Measurements from ENCODE around the gene NAV2.

Gene NAV2

GRCh38 chr11:20105427-20105826 is 392.8 kb downstream of the NAV2 start:
- Histone ChIP-seq H3K9me3 (ENCODE audit: control insufficient read depth, insufficient read depth, low read length) (no peaks in the 10 kb centered on the region), H3K4me1 (ENCODE audit: control insufficient read depth, insufficient read depth, low read length) (no peaks in the 10 kb centered on the region), H3K27ac (ENCODE audit: low read depth, low read length) (no peak overlapping the region), H3K9ac (ENCODE audit: low read depth, low read length) (no peak overlapping the region), H3K27me3 (ENCODE audit: control insufficient read depth, insufficient read depth, low read length) (no peaks in the 10 kb centered on the region), H3K36me3 (ENCODE audit: control insufficient read depth, insufficient read depth, low read length) (peaks cover 83% of the 10 kb centered on the region), H3K4me3 (ENCODE audit: low read depth, low read length) (no peak overlapping the region)

- Histone ChIP-seq H3K9me3 (ENCODE audit: control insufficient read depth, insufficient read depth, low read length) (no peaks in the 10 kb centered on the region), H3K9ac (ENCODE audit: low read depth, low read length) (no peak overlapping the region), H3K4me1 (ENCODE audit: control insufficient read depth, insufficient read depth, low read length) (no peaks in the 10 kb centered on the region), H3K27ac (ENCODE audit: low read depth, low read length) (no peak overlapping the region), H3K36me3 (ENCODE audit: control insufficient read depth, insufficient read depth, low read length) (peaks cover 77% of the 10 kb centered on the region), H3K27me3 (ENCODE audit: control insufficient read depth, insufficient read depth, low read length) (no peaks in the 10 kb centered on the region), H3K4me3 (ENCODE audit: low read depth, low read length) (no peak overlapping the region)
These were observed 397.3 kb downstream of the NAV2 start for GRCh38 chr11:20109731-20110445.

DNA sequence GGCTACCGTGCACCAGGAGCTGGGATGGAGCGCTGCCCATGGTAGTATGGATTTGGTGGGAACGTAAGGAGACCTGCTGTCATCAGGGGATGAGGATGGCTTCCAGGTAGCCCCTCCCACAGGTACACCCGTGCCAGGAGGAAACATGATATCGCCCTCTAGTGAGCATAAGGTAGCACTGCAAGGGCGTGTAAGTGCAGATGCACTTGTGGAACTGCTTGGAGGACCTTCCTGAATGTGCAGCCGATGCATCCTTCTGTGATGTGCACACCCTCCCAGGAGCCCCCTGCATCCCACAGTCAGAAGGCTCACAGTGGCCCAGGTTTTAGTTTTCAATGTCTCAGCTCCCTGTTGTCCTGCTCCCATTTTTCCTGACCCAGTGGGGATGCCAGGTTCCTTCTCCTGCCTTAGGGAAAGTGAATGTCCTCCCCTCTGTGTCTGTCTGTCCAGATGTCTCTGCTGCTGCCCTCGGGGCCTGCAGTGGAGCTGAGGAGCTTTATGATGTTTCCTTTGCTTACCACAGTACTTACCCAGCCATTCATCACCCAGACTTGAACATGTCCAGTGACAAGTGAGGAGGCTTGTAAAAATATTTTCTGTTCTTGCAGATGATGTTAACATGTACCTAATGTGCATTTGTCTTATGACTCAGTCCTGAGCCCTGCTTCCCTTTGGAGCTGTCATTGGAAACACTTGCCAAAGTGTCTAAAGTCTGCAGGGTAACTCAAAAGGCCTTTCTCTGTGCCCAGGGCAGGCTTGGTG is 398.5 kb downstream of the NAV2 start:
- Histone ChIP-seq H3K4me1 (ENCODE audit: control insufficient read depth, insufficient read depth, low read length) (no peaks in the 10 kb centered on the region), H3K9ac (ENCODE audit: low read depth, low read length) (no peak overlapping the region), H3K27ac (ENCODE audit: low read depth, low read length) (no peak overlapping the region), H3K27me3 (ENCODE audit: control insufficient read depth, insufficient read depth, low read length) (no peaks in the 10 kb centered on the region), H3K4me3 (ENCODE audit: low read depth, low read length) (no peak overlapping the region), H3K9me3 (ENCODE audit: control insufficient read depth, insufficient read depth, low read length) (no peaks in the 10 kb centered on the region), H3K36me3 (ENCODE audit: control insufficient read depth, insufficient read depth, low read length) (peaks cover 74% of the 10 kb centered on the region)

- Histone ChIP-seq H3K27me3 (ENCODE audit: control insufficient read depth, insufficient read depth, low read length) (no peaks in the 10 kb centered on the region), H3K4me1 (ENCODE audit: control insufficient read depth, insufficient read depth, low read length) (no peaks in the 10 kb centered on the region), H3K9me3 (ENCODE audit: control insufficient read depth, insufficient read depth, low read length) (no peaks in the 10 kb centered on the region), H3K9ac (ENCODE audit: low read depth, low read length) (no peak overlapping the region), H3K4me3 (ENCODE audit: low read depth, low read length) (no peak overlapping the region), H3K27ac (ENCODE audit: low read depth, low read length) (no peak overlapping the region), H3K36me3 (ENCODE audit: control insufficient read depth, insufficient read depth, low read length) (peaks cover 82% of the 10 kb centered on the region)
These were observed 399.2 kb downstream of the NAV2 start for GRCh38 chr11:20111871-20112270.

DNA sequence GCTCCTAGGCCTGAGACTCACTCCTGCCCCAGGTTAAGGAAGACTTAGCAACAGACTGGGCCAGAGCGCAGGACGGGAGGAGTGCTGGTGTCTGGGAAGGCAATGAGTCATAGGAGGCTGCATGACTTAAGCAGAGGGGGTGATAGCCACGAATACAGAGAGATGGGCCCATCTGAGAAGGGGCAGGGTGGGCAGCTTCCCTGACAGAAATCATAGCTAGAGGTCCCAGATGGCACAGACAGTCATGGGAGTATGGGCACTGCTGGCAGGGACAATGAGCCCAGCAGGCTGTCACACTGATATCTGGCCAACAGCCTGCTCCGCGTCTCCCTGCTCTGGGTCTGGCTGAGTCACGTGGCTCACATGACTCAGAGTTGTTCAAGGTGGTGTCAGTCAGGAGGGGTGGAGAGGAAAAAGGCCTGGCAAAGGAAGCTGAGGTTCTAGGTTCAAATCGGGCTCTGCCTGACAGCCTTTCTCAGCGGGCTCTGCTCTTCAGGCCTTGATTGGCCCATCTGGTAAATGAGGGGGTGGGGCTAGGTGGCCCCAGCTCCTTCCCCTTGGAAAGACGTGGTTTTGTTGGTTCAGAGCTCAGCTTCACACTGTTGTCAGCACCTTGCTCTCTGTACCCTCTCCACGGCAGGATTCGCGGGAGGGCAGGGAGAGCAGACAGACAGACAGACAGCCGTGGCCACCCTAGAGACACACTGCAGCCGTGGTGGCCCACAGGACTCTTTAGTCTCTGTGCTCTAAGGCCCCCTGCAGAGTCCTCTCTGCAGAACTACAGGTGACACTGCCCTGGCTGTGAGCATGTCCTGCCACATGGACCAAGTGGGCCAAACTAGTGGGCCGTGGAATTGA is 399.9 kb downstream of the NAV2 start:
- H3K4me1 ChIP-seq (ENCODE audit: control insufficient read depth, insufficient read depth, low read length), result no peaks in the 10 kb centered on the region
- peak overlapping the region; percentile 16 for H3K27ac ChIP-seq (ENCODE audit: low read depth, low read length)
- no peak overlapping the region for H3K9ac ChIP-seq (ENCODE audit: low read depth, low read length)
- no peaks in the 10 kb centered on the region for H3K27me3 ChIP-seq (ENCODE audit: control insufficient read depth, insufficient read depth, low read length)
- no peaks in the 10 kb centered on the region for H3K9me3 ChIP-seq (ENCODE audit: control insufficient read depth, insufficient read depth, low read length)
- H3K4me3 ChIP-seq (ENCODE audit: low read depth, low read length), result no peak overlapping the region
- peaks cover 84% of the 10 kb centered on the region for H3K36me3 ChIP-seq (ENCODE audit: control insufficient read depth, insufficient read depth, low read length)

DNA sequence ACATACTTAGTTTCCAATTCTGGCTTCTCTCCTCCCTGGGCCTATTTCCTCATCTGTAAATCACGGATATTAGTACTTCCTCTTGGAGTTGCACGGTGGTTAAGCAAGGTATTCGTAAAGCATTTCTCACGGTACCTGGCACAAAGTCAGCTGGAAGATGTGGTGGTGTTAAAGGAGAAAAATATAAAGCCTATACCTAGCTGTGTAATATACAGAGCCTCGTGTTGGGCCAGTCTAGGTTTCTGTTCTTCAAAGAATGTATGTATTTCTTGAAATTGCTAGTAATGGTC is 400.5 kb downstream of the NAV2 start:
- Histone ChIP-seq H3K9ac (ENCODE audit: low read depth, low read length) (no peak overlapping the region), H3K9me3 (ENCODE audit: control insufficient read depth, insufficient read depth, low read length) (no peaks in the 10 kb centered on the region), H3K4me3 (ENCODE audit: low read depth, low read length) (no peak overlapping the region), H3K27ac (ENCODE audit: low read depth, low read length) (no peak overlapping the region), H3K4me1 (ENCODE audit: control insufficient read depth, insufficient read depth, low read length) (no peaks in the 10 kb centered on the region), H3K36me3 (ENCODE audit: control insufficient read depth, insufficient read depth, low read length) (peaks cover 84% of the 10 kb centered on the region), H3K27me3 (ENCODE audit: control insufficient read depth, insufficient read depth, low read length) (no peaks in the 10 kb centered on the region)

DNA sequence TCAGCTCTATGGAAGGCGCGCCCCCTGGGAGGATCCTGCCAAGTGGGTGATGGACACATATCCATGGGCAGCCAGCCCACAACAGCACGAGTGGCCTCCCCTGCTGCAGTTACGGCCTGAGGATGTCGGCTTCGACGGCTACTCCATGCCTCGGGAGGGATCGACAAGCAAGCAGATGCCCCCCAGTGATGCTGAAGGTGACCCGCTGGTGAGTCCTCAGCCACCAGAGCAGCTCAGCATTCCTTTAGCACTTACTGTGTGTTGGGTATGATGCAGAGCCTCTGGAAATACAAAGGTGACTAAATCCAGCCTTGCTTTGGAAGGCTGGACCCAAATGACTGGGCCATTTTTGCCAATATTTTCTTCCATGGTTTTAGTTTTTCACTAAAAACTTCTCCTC is 402.0 kb downstream of the NAV2 start:
- Histone ChIP-seq H3K36me3 (ENCODE audit: control insufficient read depth, insufficient read depth, low read length) (peaks cover 86% of the 10 kb centered on the region), H3K4me3 (ENCODE audit: low read depth, low read length) (no peak overlapping the region), H3K27ac (ENCODE audit: low read depth, low read length) (no peak overlapping the region), H3K4me1 (ENCODE audit: control insufficient read depth, insufficient read depth, low read length) (no peaks in the 10 kb centered on the region), H3K9ac (ENCODE audit: low read depth, low read length) (no peak overlapping the region), H3K9me3 (ENCODE audit: control insufficient read depth, insufficient read depth, low read length) (no peaks in the 10 kb centered on the region), H3K27me3 (ENCODE audit: control insufficient read depth, insufficient read depth, low read length) (no peaks in the 10 kb centered on the region)

- H3K9ac ChIP-seq (ENCODE audit: low read depth, low read length), result no peak overlapping the region
- H3K27me3 ChIP-seq (ENCODE audit: control insufficient read depth, insufficient read depth, low read length), result no peaks in the 10 kb centered on the region
- no peak overlapping the region for H3K4me3 ChIP-seq (ENCODE audit: low read depth, low read length)
- no peaks in the 10 kb centered on the region for H3K9me3 ChIP-seq (ENCODE audit: control insufficient read depth, insufficient read depth, low read length)
- H3K4me1 ChIP-seq (ENCODE audit: control insufficient read depth, insufficient read depth, low read length), result no peaks in the 10 kb centered on the region
- no peak overlapping the region for H3K27ac ChIP-seq (ENCODE audit: low read depth, low read length)
- H3K36me3 ChIP-seq (ENCODE audit: control insufficient read depth, insufficient read depth, low read length), result peaks cover 82% of the 10 kb centered on the region
These were observed 404.2 kb downstream of the NAV2 start for GRCh38 chr11:20116825-20117224.

DNA sequence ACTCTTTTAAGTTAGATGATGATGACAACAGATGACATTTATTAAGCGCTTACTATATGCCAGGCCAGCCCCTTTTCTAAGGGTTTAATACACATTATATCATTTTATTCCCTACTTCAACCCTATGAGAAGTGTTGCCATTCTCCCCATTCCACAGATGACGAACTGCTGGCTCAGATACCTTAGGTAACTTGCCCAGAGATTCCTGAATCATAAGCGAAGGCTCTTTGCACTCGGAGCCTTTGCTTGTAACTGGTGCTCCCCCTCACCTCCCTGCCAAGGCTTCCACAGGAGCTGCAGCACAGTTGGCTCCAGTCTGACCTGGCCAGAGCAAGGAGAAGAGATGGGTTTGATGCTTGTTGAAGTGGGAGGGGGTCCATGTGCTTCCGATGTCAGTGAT is 404.7 kb downstream of the NAV2 start:
- no peaks in the 10 kb centered on the region for H3K27me3 ChIP-seq (ENCODE audit: control insufficient read depth, insufficient read depth, low read length)
- H3K36me3 ChIP-seq (ENCODE audit: control insufficient read depth, insufficient read depth, low read length), result peaks cover 77% of the 10 kb centered on the region
- no peaks in the 10 kb centered on the region for H3K9me3 ChIP-seq (ENCODE audit: control insufficient read depth, insufficient read depth, low read length)
- no peak overlapping the region for H3K27ac ChIP-seq (ENCODE audit: low read depth, low read length)
- H3K4me3 ChIP-seq (ENCODE audit: low read depth, low read length), result no peak overlapping the region
- H3K9ac ChIP-seq (ENCODE audit: low read depth, low read length), result no peak overlapping the region
- H3K4me1 ChIP-seq (ENCODE audit: control insufficient read depth, insufficient read depth, low read length), result no peaks in the 10 kb centered on the region

GRCh38 chr11:20118209-20118608 is 405.6 kb downstream of the NAV2 start:
- no peak overlapping the region for H3K27ac ChIP-seq (ENCODE audit: low read depth, low read length)
- no peak overlapping the region for H3K4me3 ChIP-seq (ENCODE audit: low read depth, low read length)
- peaks cover 68% of the 10 kb centered on the region for H3K36me3 ChIP-seq (ENCODE audit: control insufficient read depth, insufficient read depth, low read length)
- H3K9me3 ChIP-seq (ENCODE audit: control insufficient read depth, insufficient read depth, low read length), result no peaks in the 10 kb centered on the region
- H3K27me3 ChIP-seq (ENCODE audit: control insufficient read depth, insufficient read depth, low read length), result no peaks in the 10 kb centered on the region
- no peak overlapping the region for H3K9ac ChIP-seq (ENCODE audit: low read depth, low read length)
- H3K4me1 ChIP-seq (ENCODE audit: control insufficient read depth, insufficient read depth, low read length), result no peaks in the 10 kb centered on the region

DNA sequence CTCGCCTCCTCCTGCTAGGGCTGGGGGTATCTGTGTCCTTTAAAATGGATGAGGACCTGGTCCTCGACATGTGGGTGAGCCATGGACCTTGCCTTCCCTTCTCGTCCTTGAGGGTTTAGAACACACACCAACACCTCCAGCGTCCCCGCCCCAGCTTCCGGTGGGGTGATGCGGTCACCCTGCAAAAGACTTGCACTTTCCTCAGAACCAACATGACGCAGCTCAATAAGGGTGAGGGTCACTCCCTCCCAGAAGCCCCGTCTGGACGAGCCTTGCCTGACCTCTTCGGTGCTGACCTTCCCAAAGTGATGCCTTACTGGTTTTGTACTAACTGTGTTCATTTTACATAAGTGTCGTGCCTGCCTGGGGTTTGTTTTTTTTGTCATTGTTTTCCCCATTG is 406.7 kb downstream of the NAV2 start:
- H3K36me3 ChIP-seq (ENCODE audit: control insufficient read depth, insufficient read depth, low read length), result peaks cover 58% of the 10 kb centered on the region
- no peaks in the 10 kb centered on the region for H3K9me3 ChIP-seq (ENCODE audit: control insufficient read depth, insufficient read depth, low read length)
- no peak overlapping the region for H3K27ac ChIP-seq (ENCODE audit: low read depth, low read length)
- H3K4me3 ChIP-seq (ENCODE audit: low read depth, low read length), result no peak overlapping the region
- no peaks in the 10 kb centered on the region for H3K27me3 ChIP-seq (ENCODE audit: control insufficient read depth, insufficient read depth, low read length)
- no peak overlapping the region for H3K9ac ChIP-seq (ENCODE audit: low read depth, low read length)
- H3K4me1 ChIP-seq (ENCODE audit: control insufficient read depth, insufficient read depth, low read length), result no peaks in the 10 kb centered on the region
